Raji (cell line): ENCODE data around the gene KCNT2.

Experiments
- POLR2A ChIP-seq: IDR thresholded peaks from 2 replicates; pipeline ENCODE4 v1.6.1; 2011; ENCODE audit warnings: low read depth, low read length, control low read depth; ENCODE audit not compliant: insufficient read depth

KCNT2 gene

DNA sequence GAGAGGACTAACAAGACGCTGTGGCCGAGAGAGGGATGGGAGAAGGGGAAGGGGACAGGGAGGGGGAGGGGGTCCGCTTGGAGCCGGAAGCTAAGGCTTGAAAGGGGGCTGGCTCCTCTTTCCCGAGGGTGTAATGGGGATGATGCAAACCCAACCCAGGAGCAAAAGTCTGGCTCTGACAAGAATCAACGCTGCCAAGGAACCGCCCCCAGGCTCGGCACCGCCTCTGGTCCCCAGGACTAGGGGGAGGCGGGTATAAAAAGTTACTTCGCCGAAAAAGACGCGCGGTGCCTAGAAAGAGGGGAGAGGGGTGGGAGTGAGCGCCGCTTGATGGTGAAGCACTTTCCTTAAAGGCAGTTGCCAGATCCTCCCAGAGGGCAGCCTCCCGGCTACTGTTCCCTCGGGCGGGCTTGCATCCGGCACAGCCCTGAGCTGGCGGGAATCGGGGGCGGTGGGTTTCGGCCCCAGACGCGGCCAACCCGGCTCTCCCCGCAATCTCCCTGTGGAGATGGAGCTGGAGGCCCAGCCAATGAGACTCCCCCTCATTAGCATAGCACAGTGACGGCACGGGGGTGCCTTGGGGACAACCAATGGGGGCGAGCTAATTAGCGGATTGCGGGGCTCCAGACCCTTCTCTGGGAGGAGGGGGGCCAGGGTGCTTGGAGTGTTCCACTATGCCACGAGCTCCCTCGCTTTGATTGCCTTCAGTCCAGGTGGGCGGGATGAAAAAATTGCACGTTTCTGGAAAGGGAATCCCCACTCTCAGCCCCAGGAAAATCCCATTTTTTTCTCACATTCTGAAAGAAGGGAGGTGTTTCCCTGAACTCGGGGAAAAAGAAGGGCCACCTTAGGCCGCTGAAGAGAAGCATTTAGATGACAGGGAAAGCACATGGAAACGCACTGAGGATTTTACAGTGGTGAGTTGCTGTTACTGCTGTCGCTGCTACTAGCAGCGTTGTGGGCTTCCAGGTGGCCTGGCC lies at the start of gene KCNT2:
Gene KCNT2, minus strand, starts transcription at position 51 of the 980 bp plus-strand sequence. CDS start 131 bp downstream, outside the sequence.
- TF ChIP-seq POLR2A = no peak

DNA sequence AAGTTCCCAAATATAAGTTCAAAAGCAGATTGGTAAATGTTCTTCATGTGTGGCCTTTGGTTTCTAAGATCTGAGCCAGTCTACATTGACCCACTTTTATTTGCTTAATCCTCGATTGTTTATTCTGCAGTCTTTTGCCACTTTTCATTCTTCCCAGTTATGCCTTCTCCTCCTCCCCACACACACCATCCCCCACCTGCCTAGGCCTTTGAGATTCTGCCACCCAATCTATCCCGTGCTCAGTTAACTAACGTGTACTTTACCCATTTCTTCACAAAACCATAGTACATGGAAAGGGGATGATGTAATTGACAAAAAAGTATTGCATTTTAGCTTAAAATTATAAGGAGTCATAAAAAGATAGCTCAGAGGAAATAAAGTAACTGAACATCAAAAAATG lies 47.3 kb upstream of the KCNT2 start:
- no peak for TF ChIP-seq POLR2A

DNA sequence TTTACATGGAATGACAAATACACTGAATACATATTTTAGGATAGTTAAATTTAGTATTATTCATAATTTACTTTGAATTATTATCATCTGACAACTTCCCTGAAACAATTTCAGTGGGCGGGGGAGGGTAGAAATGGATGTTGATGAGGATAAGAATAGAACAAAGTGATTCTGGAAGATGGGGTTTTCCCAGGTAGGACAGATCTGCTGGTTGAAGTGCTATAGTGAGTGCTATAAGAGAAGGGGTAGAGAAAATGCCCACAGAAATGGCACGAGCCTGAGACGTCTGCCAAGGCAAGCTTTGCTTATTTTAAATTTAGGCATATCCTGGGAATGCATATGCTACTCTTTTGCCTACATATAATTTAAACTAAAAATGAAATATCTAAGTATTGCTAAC lies 46.8 kb upstream of the KCNT2 start:
- no peak for TF ChIP-seq POLR2A

DNA sequence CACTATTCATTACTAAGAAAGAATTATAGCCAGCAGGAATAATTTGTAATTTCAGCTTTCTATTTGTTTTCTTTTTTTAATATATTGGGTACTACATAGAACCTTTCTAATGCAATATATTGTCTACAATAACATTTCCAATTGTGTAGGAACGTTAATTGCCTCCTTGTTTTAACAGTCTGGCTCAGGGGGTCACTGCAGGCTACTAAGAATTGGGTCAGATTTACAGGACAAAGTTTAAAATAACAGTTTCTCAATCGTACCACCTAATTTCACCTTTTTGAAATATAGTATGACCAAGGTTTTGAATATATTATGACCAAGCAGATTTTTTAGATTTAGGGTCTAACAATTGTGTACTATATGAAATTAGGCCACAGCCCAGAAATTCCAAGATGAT lies 46.0 kb upstream of the KCNT2 start:
- TF ChIP-seq POLR2A = no peak

DNA sequence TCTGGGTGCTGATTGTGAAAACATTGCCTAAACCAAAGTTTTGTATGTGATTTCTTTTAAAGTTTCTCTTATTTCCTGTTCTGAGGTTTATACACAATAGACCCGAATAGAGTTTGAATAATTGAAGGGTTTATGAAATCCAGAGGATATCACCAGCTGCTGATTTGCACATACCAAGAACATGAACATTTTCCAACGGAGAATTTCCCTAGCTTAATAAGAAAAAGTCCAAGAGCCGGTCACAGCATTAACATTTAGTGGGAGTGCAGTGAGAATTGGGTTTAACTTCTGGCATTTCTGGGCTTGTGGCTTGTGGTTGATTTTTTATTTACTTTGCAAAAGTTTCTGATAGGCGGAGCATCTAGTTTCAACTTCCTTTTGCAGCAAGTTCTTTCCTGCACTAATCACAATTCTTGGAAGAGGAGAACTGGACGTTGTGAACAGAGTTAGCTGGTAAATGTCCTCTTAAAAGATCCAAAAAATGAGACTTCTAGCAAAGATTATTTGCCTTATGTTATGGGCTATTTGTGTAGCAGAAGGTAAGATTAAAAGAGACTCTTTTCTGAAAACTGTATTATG lies 43.5 kb upstream of the KCNT2 start, which contains the start of gene CFH:
Gene CFH, plus strand, starts transcription at position 407 of the 579 bp plus-strand sequence. Its CDS starts 75 bp downstream, at position 482.
- no peak for TF ChIP-seq POLR2A

DNA sequence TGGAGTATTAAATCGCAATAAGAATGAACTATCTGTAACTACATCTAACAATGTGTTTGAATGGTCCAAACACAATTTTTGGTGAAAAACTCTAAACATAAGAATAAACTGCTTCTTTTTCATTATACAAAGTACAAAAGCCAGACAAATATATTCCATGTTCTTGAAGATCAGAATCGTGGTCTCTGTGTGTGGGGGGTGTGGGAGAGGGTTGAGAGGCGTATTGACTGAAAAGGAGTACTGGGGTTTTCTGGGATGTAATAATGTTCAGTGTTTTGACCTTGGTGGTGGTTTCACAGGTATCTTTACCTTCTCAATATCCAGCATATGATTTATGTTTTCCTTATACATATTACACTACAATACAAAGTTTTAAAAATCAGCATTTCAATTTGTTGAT lies 42.8 kb upstream of the KCNT2 start:
- TF ChIP-seq POLR2A = no peak

DNA sequence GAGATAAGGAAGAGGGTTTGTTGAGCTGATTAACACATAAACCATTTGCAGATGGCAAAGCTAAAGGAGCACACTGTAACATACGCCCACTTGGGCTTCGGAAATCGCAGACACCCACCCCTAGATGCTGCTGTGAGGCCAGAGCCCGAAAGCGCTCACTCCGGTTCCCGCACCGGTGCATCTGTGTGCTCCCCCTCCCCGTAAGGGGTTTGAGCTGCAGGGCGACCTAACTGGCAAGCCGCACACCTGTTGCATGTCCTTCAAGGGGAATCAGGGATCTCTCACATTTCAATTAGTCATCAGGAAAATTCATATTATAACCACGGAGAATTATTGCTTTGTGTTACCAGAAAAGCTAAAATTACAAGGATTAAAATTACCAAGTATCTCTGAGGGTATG lies 42.2 kb upstream of the KCNT2 start:
- TF ChIP-seq POLR2A = no peak

DNA sequence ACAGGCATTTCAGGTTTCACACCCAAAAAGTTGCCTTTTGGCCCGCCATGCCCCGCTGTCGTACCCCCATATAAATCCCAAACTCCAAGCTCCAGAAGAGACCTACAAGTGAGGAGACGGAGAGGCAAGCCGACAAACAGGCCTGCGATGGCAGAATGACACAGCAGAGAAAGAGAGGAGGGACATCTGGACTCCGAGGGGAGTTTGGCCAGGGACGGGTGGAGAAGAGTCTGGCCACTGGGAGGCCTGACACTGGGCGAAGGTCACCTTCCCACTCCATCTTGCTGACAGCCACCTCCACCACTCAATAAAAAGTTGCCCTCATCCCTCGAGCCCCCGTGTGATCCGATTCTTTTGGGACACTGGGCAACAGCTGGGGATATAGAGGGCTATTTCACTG lies 41.8 kb upstream of the KCNT2 start:
- TF ChIP-seq POLR2A = no peak

DNA sequence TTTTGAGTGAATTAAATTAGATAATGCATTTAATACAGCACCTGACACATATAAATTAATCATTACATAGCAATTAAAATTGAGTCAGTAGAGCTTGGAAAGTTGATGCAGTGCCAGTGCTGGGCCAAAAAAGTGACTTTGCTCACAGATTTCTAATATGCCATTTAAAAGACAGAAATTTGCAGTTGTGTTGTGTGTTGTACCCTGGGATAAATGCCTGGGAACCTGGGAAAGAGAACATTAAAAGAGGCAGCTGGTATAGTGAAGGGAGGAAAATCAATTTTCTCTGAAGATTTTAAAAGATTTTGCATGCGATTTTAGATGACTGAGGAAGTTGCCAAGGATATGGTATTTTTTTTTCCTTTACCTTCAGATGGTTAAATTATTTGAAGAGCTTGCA lies 32.7 kb upstream of the KCNT2 start:
- no peak for TF ChIP-seq POLR2A

DNA sequence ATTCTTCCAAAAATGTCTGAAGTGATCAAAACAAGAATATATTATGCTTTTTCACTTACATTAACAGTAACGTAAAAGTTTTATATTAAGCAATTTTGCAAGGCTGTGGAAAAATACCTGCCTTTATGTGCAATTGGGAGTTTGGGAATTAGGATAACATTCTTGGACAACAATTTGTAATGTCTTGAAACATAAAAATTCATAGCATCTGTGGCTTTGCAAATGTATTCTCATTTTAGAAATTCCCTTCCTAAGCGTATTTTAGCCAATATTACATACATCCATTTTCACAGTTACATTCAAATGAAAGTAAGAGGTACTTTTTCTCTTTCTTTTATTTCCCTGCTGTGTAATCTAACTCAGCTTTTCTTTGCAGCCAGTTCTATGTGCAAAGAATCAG lies 30.2 kb upstream of the KCNT2 start:
- no peak for TF ChIP-seq POLR2A

DNA sequence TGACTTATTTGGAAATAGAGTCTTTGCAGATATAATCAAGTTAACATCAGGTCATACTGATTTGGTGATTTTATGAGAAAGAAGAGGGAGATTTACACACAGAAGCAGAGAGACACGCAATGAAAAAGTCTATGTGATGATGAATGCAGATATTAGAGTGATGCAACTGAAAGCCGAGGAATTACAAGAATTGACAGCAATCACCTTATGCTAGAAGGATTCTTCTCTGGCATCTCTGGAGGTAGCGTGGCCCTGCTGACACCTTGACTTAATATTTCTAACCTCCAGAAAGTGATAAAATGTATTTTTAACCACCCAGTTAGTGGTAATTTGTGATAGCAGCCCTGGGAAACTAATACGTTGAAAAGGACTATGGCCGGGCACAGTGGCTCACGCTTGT lies 29.4 kb upstream of the KCNT2 start:
- no peak for TF ChIP-seq POLR2A

DNA sequence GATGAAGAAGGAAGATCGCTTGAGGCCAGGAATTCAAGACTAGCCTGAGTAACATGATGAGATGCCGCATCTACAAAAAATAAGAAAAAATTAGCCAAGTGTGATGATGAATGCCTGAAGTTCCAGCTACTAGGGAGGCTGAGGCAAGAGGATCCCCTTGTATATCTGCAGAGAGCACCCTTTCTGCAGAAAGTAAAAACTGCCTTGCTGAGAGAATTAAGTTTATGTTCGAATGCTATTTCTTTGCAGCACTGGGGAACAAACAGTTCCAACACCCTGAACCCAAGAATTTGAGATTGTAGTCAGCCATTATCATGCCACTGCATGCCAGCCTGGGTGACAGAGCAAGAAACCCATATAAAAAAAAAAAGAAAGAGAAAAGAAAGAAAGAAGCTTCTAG lies 20.6 kb upstream of the KCNT2 start:
- no peak for TF ChIP-seq POLR2A

DNA sequence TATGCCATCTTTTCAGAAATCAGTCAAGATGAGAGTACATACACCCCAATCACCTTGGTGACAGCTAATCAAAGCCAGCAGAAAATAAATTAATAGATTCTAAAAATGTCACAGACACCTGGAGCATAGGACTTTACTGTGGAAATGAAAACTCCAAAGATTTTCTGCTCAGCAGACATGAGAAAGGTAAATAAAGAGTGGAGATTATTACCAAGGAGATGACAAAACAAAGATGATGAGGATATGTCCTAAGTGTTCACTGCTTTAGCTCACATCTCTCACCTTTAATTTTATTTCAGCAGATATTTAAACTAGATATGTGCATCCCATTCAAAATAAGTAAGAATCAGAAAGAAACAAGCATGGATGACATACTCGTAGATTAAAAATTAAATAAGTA lies 14.8 kb upstream of the KCNT2 start:
- no peak for TF ChIP-seq POLR2A

DNA sequence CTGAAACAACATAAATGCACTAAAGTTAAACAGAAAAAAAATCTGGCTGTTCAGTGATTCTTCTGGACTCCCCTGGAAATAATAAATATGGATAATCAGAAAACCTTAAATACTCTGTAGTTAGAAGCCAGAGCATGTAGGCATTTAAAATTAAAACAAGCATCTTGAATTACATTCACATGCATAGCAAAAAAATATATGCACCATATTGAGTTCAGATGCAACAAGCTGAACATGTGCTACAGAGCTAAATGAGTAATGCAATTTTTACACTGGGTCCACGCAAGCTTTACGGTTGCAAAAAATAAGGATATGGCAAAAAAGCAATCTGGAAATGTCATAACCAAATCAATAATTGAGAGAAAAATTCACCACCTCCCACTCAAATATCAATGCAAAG lies 11.5 kb upstream of the KCNT2 start:
- TF ChIP-seq POLR2A = no peak

DNA sequence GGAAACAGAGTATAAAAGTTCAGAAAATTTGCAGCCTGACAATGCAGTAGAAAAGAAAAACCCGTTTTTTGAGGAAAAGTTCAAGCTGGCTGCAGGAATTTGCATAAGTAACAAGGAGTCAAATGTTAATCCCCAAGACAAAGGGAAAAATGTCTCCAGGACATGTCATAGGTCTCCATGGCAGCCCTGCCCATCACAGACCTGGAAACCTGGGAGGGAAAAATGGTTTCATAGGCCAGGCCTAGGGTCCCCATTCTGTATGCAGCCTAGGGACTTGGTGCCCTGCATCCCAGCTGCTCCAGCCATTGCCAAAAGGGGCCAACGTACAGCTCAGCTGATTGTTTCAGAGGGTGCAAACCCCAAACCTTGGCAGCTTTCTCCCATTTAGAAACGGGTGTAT lies 3.6 kb upstream of the KCNT2 start:
- no peak for TF ChIP-seq POLR2A

DNA sequence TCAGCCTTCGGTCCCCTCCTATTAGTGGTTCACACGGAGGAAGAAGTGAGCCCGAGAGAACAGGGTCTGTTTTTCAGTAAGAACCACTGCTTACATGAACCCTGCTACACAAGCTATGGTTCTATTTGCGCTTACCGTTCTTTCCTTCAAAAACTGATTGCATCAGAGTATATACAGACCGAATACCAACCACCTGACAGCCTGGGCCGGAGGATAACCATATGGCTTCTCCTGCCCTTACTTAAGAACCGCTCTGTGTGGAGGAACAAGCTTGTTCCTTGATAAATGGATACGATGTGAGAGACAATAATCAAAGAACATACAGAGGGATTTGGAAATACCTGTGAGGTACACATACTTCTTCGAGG lies 1.1 kb upstream of the KCNT2 start:
- no peak for TF ChIP-seq POLR2A
